HG03342 (cell line): ENCODE measurements around the gene OLFML3.
"Not testable (repeated sequence)": the region's sequence is repeated elsewhere in the genome, so short reads cannot be mapped to it uniquely, and the experiment has no call there.

Experiments
- ATAC-seq: cut with Tn5 transposase; IDR thresholded peaks from one replicate; pipeline ENCODE4 v1.9.1; 2021; ENCODE audit warnings: mild to moderate bottlenecking, moderate library complexity; ENCODE audit not compliant: unreplicated experiment

Gene OLFML3

GRCh38 chr1:113948151-113948550 lies 31.1 kb upstream of the OLFML3 start:
- ATAC-seq, result not testable (repeated sequence)

- ATAC-seq, result no peak
Measured at GRCh38 chr1:113949007-113949406, 30.3 kb upstream of the OLFML3 start.

GRCh38 chr1:113950908-113951307 lies 28.4 kb upstream of the OLFML3 start:
- no peak for ATAC-seq

- no peak for ATAC-seq
Measured at GRCh38 chr1:113951719-113952118, 27.6 kb upstream of the OLFML3 start.

GRCh38 chr1:113957984-113958383 lies 21.3 kb upstream of the OLFML3 start:
- no peak for ATAC-seq

GRCh38 chr1:113958691-113959090 lies 20.6 kb upstream of the OLFML3 start:
- no peak for ATAC-seq

- no peak for ATAC-seq
Measured at GRCh38 chr1:113963281-113963906, 15.9 kb upstream of the OLFML3 start.

- ATAC-seq, result no peak
Measured at GRCh38 chr1:113965703-113966412, 13.4 kb upstream of the OLFML3 start.

- no peak for ATAC-seq
Measured at GRCh38 chr1:113972954-113973353, 6.3 kb upstream of the OLFML3 start.

GRCh38 chr1:113975211-113975895 lies 3.9 kb upstream of the OLFML3 start:
- no peak for ATAC-seq

GRCh38 chr1:113976609-113977278 lies 2.5 kb upstream of the OLFML3 start:
- no peak for ATAC-seq

GRCh38 chr1:113977906-113978305 lies 1.4 kb upstream of the OLFML3 start:
- ATAC-seq, result no peak

GRCh38 chr1:113980110-113980509 lies 836 bp downstream of the OLFML3 start:
- ATAC-seq, result no peak

- ATAC-seq, result no peak
Measured at GRCh38 chr1:113981962-113982931, 3.0 kb downstream of the OLFML3 start.

- no peak for ATAC-seq
Measured at GRCh38 chr1:113982949-113983348, 3.7 kb downstream of the OLFML3 start.

- ATAC-seq, result no peak
Measured at GRCh38 chr1:113983391-113983790, 4.1 kb downstream of the OLFML3 start.

- no peak for ATAC-seq
Measured at GRCh38 chr1:113983826-113984225, 4.6 kb downstream of the OLFML3 start.

- no peak for ATAC-seq
Measured at GRCh38 chr1:113984710-113985109, 5.4 kb downstream of the OLFML3 start.

GRCh38 chr1:113986802-113987201 lies 7.5 kb downstream of the OLFML3 start:
- ATAC-seq, result no peak

- no peak for ATAC-seq
Measured at GRCh38 chr1:113987259-113987658, 8.0 kb downstream of the OLFML3 start.
